ENCODE results near the gene PIK3C3. TPM values are rescaled to one million over a fixed set of nuclear protein-coding genes. Genes with fewer than 3 reads are reported as not detected.

Gene PIK3C3
- total and polyA plus RNA-seq, 9 donors, result 24.4 to 60.3 (median 47.7) TPM

DNA sequence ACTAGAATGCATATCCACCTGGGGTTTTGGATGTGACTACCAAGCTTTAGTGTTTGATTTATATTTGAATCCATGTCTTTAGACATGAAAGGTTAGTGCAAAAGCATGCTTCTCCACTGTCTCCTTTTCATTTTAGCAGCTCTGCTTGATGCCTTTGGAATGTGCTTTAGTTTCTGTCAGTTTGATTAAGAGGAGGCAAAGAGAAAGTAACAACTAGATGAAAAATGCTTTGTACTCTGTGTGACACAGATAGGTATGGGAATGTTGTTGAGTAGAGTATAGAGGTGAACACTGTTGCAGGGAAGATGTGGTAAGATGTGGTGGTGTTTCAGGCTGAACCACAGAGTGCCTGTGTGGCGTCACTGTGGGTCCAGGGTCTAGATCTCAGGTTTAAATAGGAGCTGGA lies 19.8 kb downstream of the PIK3C3 start:
- Histone ChIP-seq H3K4me1 (ENCODE audit: insufficient read depth) (no peaks in the 10 kb centered on the region), H3K27ac (no peak overlapping the region), H3K9me3 (no peaks in the 10 kb centered on the region), H3K27me3 (no peaks in the 10 kb centered on the region), H3K36me3 (no peaks in the 10 kb centered on the region), H3K4me3 (no peak overlapping the region)
- DNase-seq, result no peak
- intact Hi-C loops (cut with DNase I), result no loop called here
- WGBS, 3 donors, result 93 to 95% (median 94%) methylated on average over 1 of the region's 1 CpG
- TF ChIP-seq, protein P1, sequence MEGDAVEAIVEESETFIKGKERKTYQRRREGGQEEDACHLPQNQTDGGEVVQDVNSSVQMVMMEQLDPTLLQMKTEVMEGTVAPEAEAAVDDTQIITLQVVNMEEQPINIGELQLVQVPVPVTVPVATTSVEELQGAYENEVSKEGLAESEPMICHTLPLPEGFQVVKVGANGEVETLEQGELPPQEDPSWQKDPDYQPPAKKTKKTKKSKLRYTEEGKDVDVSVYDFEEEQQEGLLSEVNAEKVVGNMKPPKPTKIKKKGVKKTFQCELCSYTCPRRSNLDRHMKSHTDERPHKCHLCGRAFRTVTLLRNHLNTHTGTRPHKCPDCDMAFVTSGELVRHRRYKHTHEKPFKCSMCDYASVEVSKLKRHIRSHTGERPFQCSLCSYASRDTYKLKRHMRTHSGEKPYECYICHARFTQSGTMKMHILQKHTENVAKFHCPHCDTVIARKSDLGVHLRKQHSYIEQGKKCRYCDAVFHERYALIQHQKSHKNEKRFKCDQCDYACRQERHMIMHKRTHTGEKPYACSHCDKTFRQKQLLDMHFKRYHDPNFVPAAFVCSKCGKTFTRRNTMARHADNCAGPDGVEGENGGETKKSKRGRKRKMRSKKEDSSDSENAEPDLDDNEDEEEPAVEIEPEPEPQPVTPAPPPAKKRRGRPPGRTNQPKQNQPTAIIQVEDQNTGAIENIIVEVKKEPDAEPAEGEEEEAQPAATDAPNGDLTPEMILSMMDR (IDR thresholded peaks at IDR 0.05), result no peak
- TF ChIP-seq EP300 (IDR thresholded peaks at IDR 0.05) (no peak), POLR2A (IDR thresholded peaks at IDR 0.05) (no peak)

DNA sequence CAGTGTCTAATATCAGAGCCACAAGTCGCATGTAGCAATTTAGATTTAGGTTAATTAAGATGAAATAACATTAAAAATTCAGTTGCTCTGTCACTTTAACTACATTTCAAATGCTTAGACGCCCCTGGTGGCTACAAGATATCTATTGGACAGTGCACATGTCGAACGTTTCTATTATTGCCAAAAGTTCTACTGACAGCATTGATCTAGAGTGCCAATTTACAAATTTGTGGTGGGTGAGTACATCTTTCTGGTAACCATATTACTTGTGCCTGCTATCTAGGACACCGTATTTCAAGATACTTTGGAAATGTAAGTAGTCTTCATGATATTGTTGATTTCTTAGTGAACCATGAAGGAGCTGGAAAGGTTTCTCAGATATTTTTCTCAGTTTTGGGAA lies 20.2 kb downstream of the PIK3C3 start:
- no peak for DNase-seq
- no peaks in the 10 kb centered on the region for H3K4me1 ChIP-seq (ENCODE audit: insufficient read depth)
- WGBS, 3 donors, result 89 to 92% (median 91%) methylated on average over 5 of the region's 5 CpGs
- intact Hi-C loops (cut with DNase I), result no loop called here
- no peaks in the 10 kb centered on the region for H3K9me3 ChIP-seq
- H3K4me3 ChIP-seq, result no peak overlapping the region
- TF ChIP-seq, protein P1 (IDR thresholded peaks at IDR 0.05), result no peak
- TF ChIP-seq POLR2A (IDR thresholded peaks at IDR 0.05) (no peak), EP300 (IDR thresholded peaks at IDR 0.05) (no peak)
- H3K36me3 ChIP-seq, result no peaks in the 10 kb centered on the region
- H3K27ac ChIP-seq, result no peak overlapping the region
- H3K27me3 ChIP-seq, result no peaks in the 10 kb centered on the region

DNA sequence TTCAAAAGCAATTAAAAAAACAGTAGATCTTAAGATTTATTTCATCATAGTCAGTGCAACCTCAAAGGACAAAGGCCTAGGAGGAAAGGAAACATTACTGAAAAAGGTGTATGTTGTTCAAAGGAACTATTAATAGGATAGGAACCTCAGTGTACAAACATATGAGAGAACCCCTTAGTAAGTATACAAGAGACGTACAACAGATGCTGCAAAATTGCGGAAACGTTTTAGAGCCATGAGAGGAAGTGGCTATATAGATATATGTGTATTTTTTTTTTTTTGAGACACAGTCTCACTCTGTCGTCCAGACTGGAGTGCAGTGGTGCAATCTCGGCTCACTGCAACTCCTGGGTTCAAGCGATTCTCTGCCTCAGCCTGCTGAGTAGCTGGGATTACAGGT lies 22.2 kb downstream of the PIK3C3 start:
- 90 to 93% (median 90%) methylated on average over 6 of the region's 6 CpGs for WGBS, 3 donors
- Histone ChIP-seq H3K36me3 (no peaks in the 10 kb centered on the region), H3K4me3 (no peak overlapping the region), H3K9me3 (no peaks in the 10 kb centered on the region), H3K4me1 (ENCODE audit: insufficient read depth) (no peaks in the 10 kb centered on the region), H3K27me3 (no peaks in the 10 kb centered on the region), H3K27ac (no peak overlapping the region)
- TF ChIP-seq POLR2A (IDR thresholded peaks at IDR 0.05), result no peak
- TF ChIP-seq EP300 (IDR thresholded peaks at IDR 0.05), result no peak
- TF ChIP-seq, protein P1 (IDR thresholded peaks at IDR 0.05), result no peak
- DNase-seq, result no peak
- intact Hi-C loops (cut with DNase I), result no loop called here

DNA sequence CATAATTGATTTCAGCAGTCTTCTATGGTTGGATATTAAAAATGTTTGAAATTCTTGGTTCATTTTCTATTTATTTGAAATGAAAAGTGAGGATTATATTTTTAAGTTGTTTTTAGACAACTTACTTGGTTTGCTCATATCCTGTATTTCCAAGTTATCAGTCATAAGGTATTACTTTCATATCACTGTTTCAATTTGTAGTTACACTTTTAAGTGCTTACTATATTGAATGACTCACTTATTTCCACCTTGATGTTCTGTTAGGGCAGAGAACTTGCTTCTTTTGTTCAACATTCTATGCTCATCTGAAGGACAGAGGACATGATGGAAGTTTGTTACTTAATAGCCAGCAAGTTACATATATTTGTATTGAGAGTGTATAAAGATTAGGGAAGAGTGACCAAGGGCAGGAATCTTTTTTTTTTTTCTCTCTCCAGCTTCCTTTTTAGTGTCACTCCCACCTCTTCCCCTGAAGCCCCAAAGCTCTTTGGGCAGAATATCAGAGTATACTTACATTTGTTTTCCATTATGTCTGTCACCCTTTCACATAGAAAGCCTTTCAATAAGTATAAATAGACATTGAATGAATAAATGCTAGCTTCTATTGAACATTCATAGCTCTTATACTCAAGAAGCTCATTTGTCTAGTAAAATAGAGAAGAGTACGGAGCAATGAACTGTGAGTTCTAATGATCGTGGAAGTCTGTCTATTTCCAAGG lies 28.1 kb downstream of the PIK3C3 start:
- no peak overlapping the region for H3K27ac ChIP-seq
- TF ChIP-seq, protein P1 (IDR thresholded peaks at IDR 0.05), result no peak
- TF ChIP-seq EP300 (IDR thresholded peaks at IDR 0.05) (no peak), POLR2A (IDR thresholded peaks at IDR 0.05) (no peak)
- no peaks in the 10 kb centered on the region for H3K27me3 ChIP-seq
- 91 to 96% (median 92%) methylated on average over 2 of the region's 2 CpGs for WGBS, 3 donors
- H3K4me1 ChIP-seq (ENCODE audit: insufficient read depth), result no peaks in the 10 kb centered on the region
- H3K4me3 ChIP-seq, result no peak overlapping the region
- no peaks in the 10 kb centered on the region for H3K36me3 ChIP-seq
- DNase-seq, result no peak
- no peaks in the 10 kb centered on the region for H3K9me3 ChIP-seq
- intact Hi-C loops (cut with DNase I), result no loop called here

Data from ovary (tissue), 9 donors.